ENCODE results near the gene CHD3. TPM values are rescaled to one million over a fixed set of nuclear protein-coding genes. Genes with fewer than 3 reads are reported as not detected.

CHD3 gene
- total and polyA plus RNA-seq, 2 of the 13 experiments (the other 11 are each of a cell fraction or from before 2014, with no cell fraction given) = 2.7 to 3.7 TPM

DNA sequence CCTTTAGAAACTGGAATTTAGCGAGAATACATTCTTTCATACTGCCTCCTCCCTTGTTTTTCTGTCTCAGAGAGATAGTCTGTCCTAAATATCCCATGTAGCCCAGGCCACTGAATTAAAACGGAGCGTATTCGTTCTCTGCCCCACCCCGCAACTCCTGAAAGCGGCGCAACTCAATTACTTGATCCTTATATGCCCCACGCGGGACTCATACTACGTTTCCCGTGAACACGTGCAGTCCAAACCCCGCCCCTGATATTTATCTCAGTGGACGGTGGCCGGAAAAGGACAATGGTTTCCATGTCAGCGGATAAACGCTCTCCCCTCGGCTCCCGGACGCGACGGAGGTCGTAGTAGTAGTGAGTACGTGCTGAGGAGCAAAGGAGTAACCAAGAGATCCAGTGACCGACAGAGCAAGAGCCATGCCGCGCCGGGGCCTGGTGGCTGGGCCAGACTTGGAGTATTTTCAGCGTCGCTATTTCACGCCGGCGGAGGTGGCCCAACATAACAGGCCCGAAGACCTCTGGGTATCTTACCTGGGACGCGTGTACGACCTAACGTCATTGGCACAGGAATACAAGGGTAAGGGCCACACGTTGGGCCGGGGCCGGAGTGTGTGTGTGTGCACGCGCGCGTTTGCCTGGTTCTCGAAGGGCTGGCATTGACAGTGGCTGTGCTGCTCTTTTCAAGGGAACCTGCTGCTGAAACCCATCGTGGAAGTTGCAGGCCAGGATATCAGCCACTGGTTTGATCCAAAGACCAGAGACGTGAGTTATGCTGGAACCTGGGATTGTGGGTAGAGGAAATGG lies 30.7 kb upstream of the CHD3 start, which contains the start of gene CYB5D1 (continued):
- TF ChIP-seq, protein P1, sequence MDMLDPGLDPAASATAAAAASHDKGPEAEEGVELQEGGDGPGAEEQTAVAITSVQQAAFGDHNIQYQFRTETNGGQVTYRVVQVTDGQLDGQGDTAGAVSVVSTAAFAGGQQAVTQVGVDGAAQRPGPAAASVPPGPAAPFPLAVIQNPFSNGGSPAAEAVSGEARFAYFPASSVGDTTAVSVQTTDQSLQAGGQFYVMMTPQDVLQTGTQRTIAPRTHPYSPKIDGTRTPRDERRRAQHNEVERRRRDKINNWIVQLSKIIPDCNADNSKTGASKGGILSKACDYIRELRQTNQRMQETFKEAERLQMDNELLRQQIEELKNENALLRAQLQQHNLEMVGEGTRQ (IDR thresholded peaks at IDR 0.05; ENCODE audit: low read depth, low read length) = peak; percentile 66; the same call in 1 of the 2 replicates
- TF ChIP-seq, protein P1 (CRISPR knock-in tag; IDR thresholded peaks at IDR 0.05; ENCODE audit: borderline replicate concordance) = peak; percentile 79; the same call in 1 of the 2 replicates
- TF ChIP-seq, protein P2, sequence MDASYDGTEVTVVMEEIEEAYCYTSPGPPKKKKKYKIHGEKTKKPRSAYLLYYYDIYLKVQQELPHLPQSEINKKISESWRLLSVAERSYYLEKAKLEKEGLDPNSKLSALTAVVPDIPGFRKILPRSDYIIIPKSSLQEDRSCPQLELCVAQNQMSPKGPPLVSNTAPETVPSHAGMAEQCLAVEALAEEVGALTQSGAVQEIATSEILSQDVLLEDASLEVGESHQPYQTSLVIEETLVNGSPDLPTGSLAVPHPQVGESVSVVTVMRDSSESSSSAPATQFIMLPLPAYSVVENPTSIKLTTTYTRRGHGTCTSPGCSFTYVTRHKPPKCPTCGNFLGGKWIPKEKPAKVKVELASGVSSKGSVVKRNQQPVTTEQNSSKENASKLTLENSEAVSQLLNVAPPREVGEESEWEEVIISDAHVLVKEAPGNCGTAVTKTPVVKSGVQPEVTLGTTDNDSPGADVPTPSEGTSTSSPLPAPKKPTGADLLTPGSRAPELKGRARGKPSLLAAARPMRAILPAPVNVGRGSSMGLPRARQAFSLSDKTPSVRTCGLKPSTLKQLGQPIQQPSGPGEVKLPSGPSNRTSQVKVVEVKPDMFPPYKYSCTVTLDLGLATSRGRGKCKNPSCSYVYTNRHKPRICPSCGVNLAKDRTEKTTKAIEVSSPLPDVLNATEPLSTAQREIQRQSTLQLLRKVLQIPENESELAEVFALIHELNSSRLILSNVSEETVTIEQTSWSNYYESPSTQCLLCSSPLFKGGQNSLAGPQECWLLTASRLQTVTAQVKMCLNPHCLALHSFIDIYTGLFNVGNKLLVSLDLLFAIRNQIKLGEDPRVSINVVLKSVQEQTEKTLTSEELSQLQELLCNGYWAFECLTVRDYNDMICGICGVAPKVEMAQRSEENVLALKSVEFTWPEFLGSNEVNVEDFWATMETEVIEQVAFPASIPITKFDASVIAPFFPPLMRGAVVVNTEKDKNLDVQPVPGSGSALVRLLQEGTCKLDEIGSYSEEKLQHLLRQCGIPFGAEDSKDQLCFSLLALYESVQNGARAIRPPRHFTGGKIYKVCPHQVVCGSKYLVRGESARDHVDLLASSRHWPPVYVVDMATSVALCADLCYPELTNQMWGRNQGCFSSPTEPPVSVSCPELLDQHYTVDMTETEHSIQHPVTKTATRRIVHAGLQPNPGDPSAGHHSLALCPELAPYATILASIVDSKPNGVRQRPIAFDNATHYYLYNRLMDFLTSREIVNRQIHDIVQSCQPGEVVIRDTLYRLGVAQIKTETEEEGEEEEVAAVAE (CRISPR knock-in tag; IDR thresholded peaks at IDR 0.05; ENCODE audit: borderline replicate concordance) = 0 out of 2 replicates have a peak, but pooled peaks have one; percentile 44
- TF ChIP-seq, protein P3, sequence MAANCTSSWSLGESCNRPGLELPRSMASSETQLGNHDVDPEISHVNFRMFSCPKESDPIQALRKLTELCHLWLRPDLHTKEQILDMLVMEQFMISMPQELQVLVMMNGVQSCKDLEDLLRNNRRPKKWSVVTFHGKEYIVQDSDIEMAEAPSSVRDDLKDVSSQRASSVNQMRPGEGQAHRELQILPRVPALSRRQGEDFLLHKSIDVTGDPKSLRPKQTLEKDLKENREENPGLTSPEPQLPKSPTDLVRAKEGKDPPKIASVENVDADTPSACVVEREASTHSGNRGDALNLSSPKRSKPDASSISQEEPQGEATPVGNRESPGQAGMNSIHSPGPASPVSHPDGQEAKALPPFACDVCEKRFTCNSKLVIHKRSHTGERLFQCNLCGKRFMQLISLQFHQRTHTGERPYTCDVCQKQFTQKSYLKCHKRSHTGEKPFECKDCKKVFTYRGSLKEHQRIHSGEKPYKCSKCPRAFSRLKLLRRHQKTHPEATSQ (CRISPR knock-in tag; IDR thresholded peaks at IDR 0.05; ENCODE audit: borderline replicate concordance) = no peak
- TF ChIP-seq ZBTB20 (CRISPR knock-in tag; IDR thresholded peaks at IDR 0.05; ENCODE audit: borderline replicate concordance, low read depth) = no peak; the same call in 1 of the 2 replicates
- no peak for TF ChIP-seq RFXAP (CRISPR knock-in tag; IDR thresholded peaks at IDR 0.05; ENCODE audit: borderline replicate concordance)
- TF ChIP-seq SRSF1 (optimal IDR thresholded peaks at IDR 0.05; ENCODE audit: low read depth, low read length) = peak; percentile 44
- TF ChIP-seq ZNF883 (CRISPR knock-in tag; IDR thresholded peaks at IDR 0.05; ENCODE audit: not compliant biosample characterization) = no peak
- TF ChIP-seq ZNF441 (CRISPR knock-in tag; IDR thresholded peaks at IDR 0.05; ENCODE audit: borderline replicate concordance) = peak; percentile 32; the same call in 1 of the 2 replicates
- TF ChIP-seq GATA4 (IDR thresholded peaks at IDR 0.05; ENCODE audit: borderline replicate concordance, low read depth) = peak; percentile 55; the same call in 1 of the 2 replicates
- TF ChIP-seq CEBPB (IDR thresholded peaks at IDR 0.05; ENCODE audit: borderline replicate concordance, low read depth, low read length) = no peak
- peak; percentile 14; the same call in 1 of the 2 replicates for TF ChIP-seq NR2C2 (CRISPR knock-in tag; IDR thresholded peaks at IDR 0.05; ENCODE audit: borderline replicate concordance)
- TF ChIP-seq SSRP1 (CRISPR knock-in tag; IDR thresholded peaks at IDR 0.05) = no peak
- no peak for TF ChIP-seq GTF3A (CRISPR knock-in tag; conservative IDR thresholded peaks at IDR 0.05)
- peak; percentile 86 for TF ChIP-seq ZNF143 (CRISPR knock-in tag; IDR thresholded peaks at IDR 0.05)
- no peak for TF ChIP-seq ZNF230 (CRISPR knock-in tag; IDR thresholded peaks at IDR 0.05)
- TF ChIP-seq, protein P4, sequence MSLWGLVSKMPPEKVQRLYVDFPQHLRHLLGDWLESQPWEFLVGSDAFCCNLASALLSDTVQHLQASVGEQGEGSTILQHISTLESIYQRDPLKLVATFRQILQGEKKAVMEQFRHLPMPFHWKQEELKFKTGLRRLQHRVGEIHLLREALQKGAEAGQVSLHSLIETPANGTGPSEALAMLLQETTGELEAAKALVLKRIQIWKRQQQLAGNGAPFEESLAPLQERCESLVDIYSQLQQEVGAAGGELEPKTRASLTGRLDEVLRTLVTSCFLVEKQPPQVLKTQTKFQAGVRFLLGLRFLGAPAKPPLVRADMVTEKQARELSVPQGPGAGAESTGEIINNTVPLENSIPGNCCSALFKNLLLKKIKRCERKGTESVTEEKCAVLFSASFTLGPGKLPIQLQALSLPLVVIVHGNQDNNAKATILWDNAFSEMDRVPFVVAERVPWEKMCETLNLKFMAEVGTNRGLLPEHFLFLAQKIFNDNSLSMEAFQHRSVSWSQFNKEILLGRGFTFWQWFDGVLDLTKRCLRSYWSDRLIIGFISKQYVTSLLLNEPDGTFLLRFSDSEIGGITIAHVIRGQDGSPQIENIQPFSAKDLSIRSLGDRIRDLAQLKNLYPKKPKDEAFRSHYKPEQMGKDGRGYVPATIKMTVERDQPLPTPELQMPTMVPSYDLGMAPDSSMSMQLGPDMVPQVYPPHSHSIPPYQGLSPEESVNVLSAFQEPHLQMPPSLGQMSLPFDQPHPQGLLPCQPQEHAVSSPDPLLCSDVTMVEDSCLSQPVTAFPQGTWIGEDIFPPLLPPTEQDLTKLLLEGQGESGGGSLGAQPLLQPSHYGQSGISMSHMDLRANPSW (CRISPR knock-in tag; IDR thresholded peaks at IDR 0.05; ENCODE audit: borderline replicate concordance) = peak; percentile 74; the same call in 1 of the 2 replicates
